Activated effector memory CD4-positive, alpha-beta T cell treated with anti-CD3 and anti-CD28 coated beads, Interleukin-2, amount 50 U/mL, for 16 hours (primary cell): ENCODE measurements around the gene HNRNPDL.
"Not testable (repeated sequence)": the region's sequence is repeated elsewhere in the genome, so short reads cannot be mapped to it uniquely, and the experiment has no call there.

Source experiments
- DNase-seq: peaks from one replicate; pipeline ENCODE4 v3.0.0-alpha.2; 2020

Gene HNRNPDL

GRCh38 chr4:82431831-82432230, 1.6 kb upstream of the HNRNPDL start:
- no peak for DNase-seq

- peak; percentile 81 for DNase-seq
These were observed 893 bp upstream of the HNRNPDL start for GRCh38 chr4:82430964-82431745.

- no peak for DNase-seq
These were observed 502 bp downstream of the HNRNPDL start for GRCh38 chr4:82429728-82430192.

GRCh38 chr4:82428969-82429727, 1.1 kb downstream of the HNRNPDL start:
- DNase-seq = peak; percentile 98

GRCh38 chr4:82428526-82428968, 1.7 kb downstream of the HNRNPDL start:
- DNase-seq = no peak

GRCh38 chr4:82425478-82425877, 4.8 kb downstream of the HNRNPDL start:
- DNase-seq = no peak

- DNase-seq = no peak
These were observed 6.8 kb downstream of the HNRNPDL start for GRCh38 chr4:82423245-82424054.

- DNase-seq = no peak
These were observed 7.6 kb downstream of the HNRNPDL start for GRCh38 chr4:82422616-82423015.

GRCh38 chr4:82421796-82422560, 8.3 kb downstream of the HNRNPDL start:
- DNase-seq = no peak

- DNase-seq = no peak
These were observed 10.8 kb downstream of the HNRNPDL start for GRCh38 chr4:82419451-82419850.

- no peak for DNase-seq
These were observed 14.3 kb downstream of the HNRNPDL start for GRCh38 chr4:82415922-82416365.

- DNase-seq = not testable (repeated sequence)
These were observed 15.2 kb downstream of the HNRNPDL start for GRCh38 chr4:82415061-82415460.

GRCh38 chr4:82403725-82404124, 26.5 kb downstream of the HNRNPDL start:
- DNase-seq = no peak

- no peak for DNase-seq
These were observed 28.0 kb downstream of the HNRNPDL start for GRCh38 chr4:82402196-82402775.

- DNase-seq = no peak
These were observed 28.7 kb downstream of the HNRNPDL start for GRCh38 chr4:82401600-82401999.

- no peak for DNase-seq
These were observed 32.0 kb downstream of the HNRNPDL start for GRCh38 chr4:82398263-82398662.

- no peak for DNase-seq
These were observed 32.7 kb downstream of the HNRNPDL start for GRCh38 chr4:82397527-82397926.

GRCh38 chr4:82394896-82395295, 35.4 kb downstream of the HNRNPDL start:
- DNase-seq = no peak

- DNase-seq = not testable (repeated sequence)
These were observed 40.2 kb downstream of the HNRNPDL start for GRCh38 chr4:82390061-82390460.

- no peak for DNase-seq
These were observed 41.9 kb downstream of the HNRNPDL start for GRCh38 chr4:82388405-82388804.

GRCh38 chr4:82386312-82386711, 44.0 kb downstream of the HNRNPDL start:
- not testable (repeated sequence) for DNase-seq

GRCh38 chr4:82382751-82383150, 47.5 kb downstream of the HNRNPDL start:
- no peak for DNase-seq
